T-cell (primary cell): ENCODE results near the gene BCAS3. TPM values are rescaled to one million over a fixed set of nuclear protein-coding genes. Genes with fewer than 3 reads are reported as not detected.

Source experiments
- ATAC-seq, 4 experiments: fragments of 200-7000 bp in 3 of 4; fragments of 150-1000 bp in 1 of 4; cut with Tn5 transposase; replicated peaks in 1 of 4; 1 replicate in 3 of 4; 2 replicates in 1 of 4; pipeline ENCODE4 v1.10.0; 2021; ENCODE audit warnings: moderate library complexity in 3 of 4, mild to moderate bottlenecking in 2 of 4, moderate number of reproducible peaks in 1 of 4
- CTCF ChIA-PET, 2 donors: fragments of 300-600 bp; sonication (Branson Sonifier 250); formaldehyde crosslinking; loops; one replicate each; lab custom pipeline; 2022; ENCODE audit warnings: antibody characterized with exemption in 2 of 2; lab: Charles Lee
- POLR2A ChIA-PET, 2 donors: fragments of 300-600 bp; sonication (Branson Sonifier 250); formaldehyde crosslinking; loops; one replicate each; lab custom pipeline; 2022; ENCODE audit warnings: antibody characterized with exemption in 2 of 2; lab: Charles Lee
- DNase-seq, 35 experiments: peaks; one replicate each; pipeline versions ENCODE4 v3.0.0 to v3.0.0-alpha.2; 2013 to 2023
- H3K27ac ChIP-seq: one replicate; pipeline ENCODE4 v1.5.1; 2013; ENCODE audit warnings: low read length
- H3K27me3 ChIP-seq, 2 experiments: replicated peaks in 1 of 2; 1 replicate in 1 of 2; 2 replicates in 1 of 2; pipeline versions ENCODE4 v1.6.1 to v1.7.0; 2013; ENCODE audit warnings: low read length in 1 of 2, mixed read lengths in 1 of 2; ENCODE audit not compliant: control insufficient read depth in 2 of 2, insufficient read depth in 2 of 2; ENCODE audit errors: extremely low read depth in 1 of 2
- H3K36me3 ChIP-seq, 2 donors: 1 replicate in 1 of 2; 2 replicates in 1 of 2; pipeline versions ENCODE4 v1.6.1 to v1.7.0; 2013; ENCODE audit warnings: low read length in 1 of 2; ENCODE audit not compliant: control insufficient read depth in 2 of 2, insufficient read depth in 1 of 2; ENCODE audit errors: extremely low read depth in 1 of 2
- H3K4me1 ChIP-seq, 2 experiments: 1 replicate in 1 of 2; 2 replicates in 1 of 2; pipeline versions ENCODE4 v1.6.1 to v1.7.0; 2013; ENCODE audit warnings: low read length in 2 of 2, mixed read lengths in 1 of 2; ENCODE audit not compliant: insufficient read depth in 2 of 2, control insufficient read depth in 1 of 2; ENCODE audit errors: extremely low read depth in 1 of 2
- H3K4me3 ChIP-seq, 2 donors: 1 replicate in 1 of 2; 2 replicates in 1 of 2; pipeline versions ENCODE4 v1.5.1 to v1.7.0; 2013; ENCODE audit warnings: mild to moderate bottlenecking in 2 of 2, low read length in 1 of 2, moderate library complexity in 1 of 2; ENCODE audit not compliant: control insufficient read depth in 1 of 2; ENCODE audit errors: extremely low read depth in 1 of 2
- H3K9me3 ChIP-seq: 2 replicates; pipeline ENCODE4 v1.7.0; 2013
- H3K27ac Mint-ChIP-seq, 2 donors: one replicate each; pipeline ENCODE4 v1.8.0; 2020 to 2021; ENCODE audit warnings: mild to moderate bottlenecking in 2 of 2, mixed read lengths in 2 of 2
- H3K27me3 Mint-ChIP-seq, 2 donors: one replicate each; pipeline ENCODE4 v1.8.0; 2021 to 2022; ENCODE audit warnings: mixed read lengths in 2 of 2
- H3K36me3 Mint-ChIP-seq: one replicate; pipeline ENCODE4 v1.8.0; 2021; ENCODE audit warnings: mixed read lengths
- H3K4me1 Mint-ChIP-seq, 3 donors: one replicate each; pipeline ENCODE4 v1.8.0; 2020 to 2022; ENCODE audit warnings: mixed read lengths in 3 of 3, mild to moderate bottlenecking in 1 of 3
- H3K4me3 Mint-ChIP-seq, 3 donors: one replicate each; pipeline ENCODE4 v1.8.0; 2020 to 2022; ENCODE audit warnings: mild to moderate bottlenecking in 3 of 3, mixed read lengths in 3 of 3, moderate library complexity in 3 of 3
- H3K9me3 Mint-ChIP-seq, 3 donors: one replicate each; pipeline ENCODE4 v1.8.0; 2020 to 2022; ENCODE audit warnings: mixed read lengths in 3 of 3
- WGBS: methylation state at CpG from one replicate; pipeline ENCODE4 v1.1.5; 2013; ENCODE audit warnings: missing lambda C conversion rate; ENCODE audit not compliant: insufficient coverage; 5-methylcytosine and 5-hydroxymethylcytosine counted together
- total RNA-seq, 35 experiments: library from RNA in 6 of 35; stranded (reverse) in 6 of 35; fragments of 120-200 nt in 1 of 35; gene quantifications; one replicate each; pipeline versions ENCODE4 v1.2.1 to v1.2.4 and lab custom pipeline; 2013 to 2026

Gene BCAS3
- total RNA-seq, 5 donors from 2014 or later (not counting 1 experiment from before 2014, with no cell fraction given), result 33.8 to 57.8 (median 38.1) TPM

DNA sequence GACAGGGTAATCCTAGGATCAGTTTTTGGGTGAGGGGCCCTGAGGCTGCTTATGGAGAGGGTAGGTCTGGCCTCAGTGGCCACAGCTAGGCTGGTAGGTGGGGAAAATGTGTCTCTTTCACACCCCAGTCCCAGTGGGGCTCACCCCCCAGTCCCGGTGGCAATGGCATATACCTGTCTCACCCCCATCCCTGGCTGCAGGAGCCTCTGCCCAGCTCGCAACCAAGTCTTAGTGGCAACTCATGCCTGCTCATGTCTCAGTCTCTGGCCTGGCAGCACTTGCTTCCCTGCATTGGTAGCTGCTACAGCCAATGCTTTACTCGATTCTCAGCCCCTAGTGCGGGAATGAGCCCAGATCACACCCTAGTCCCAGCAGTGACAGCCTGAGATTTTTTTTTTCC, 221.5 kb downstream of the BCAS3 start:
- H3K4me1 Mint-ChIP-seq, result peaks cover 0 to 1% (median 0%) of the 10 kb centered on the region in 3 donors
- Histone ChIP-seq H3K4me1 (no peaks in the 10 kb centered on the region), H3K9me3 (no peaks in the 10 kb centered on the region), H3K27ac (no peak overlapping the region), H3K27me3 (no peaks in the 10 kb centered on the region), H3K36me3 (no peaks in the 10 kb centered on the region), H3K4me3 (no peak overlapping the region)
- WGBS, result 92% methylated on average over 4 of the region's 4 CpGs
- H3K27ac Mint-ChIP-seq, result no peak overlapping the region
- no peak for ATAC-seq
- H3K36me3 Mint-ChIP-seq, result peaks cover 45% of the 10 kb centered on the region
- H3K27me3 Mint-ChIP-seq, result no peaks in the 10 kb centered on the region
- peaks cover 7 to 29% (median 20%) of the 10 kb centered on the region in 3 donors for H3K9me3 Mint-ChIP-seq
- CTCF ChIA-PET, result no interaction called here
- POLR2A ChIA-PET, result no interaction called here
- no peak overlapping the region for H3K4me3 Mint-ChIP-seq
- no peak for DNase-seq

- Histone ChIP-seq H3K4me3 (no peak overlapping the region), H3K27me3 (no peaks in the 10 kb centered on the region), H3K4me1 (no peaks in the 10 kb centered on the region), H3K9me3 (no peaks in the 10 kb centered on the region), H3K36me3 (no peaks in the 10 kb centered on the region), H3K27ac (no peak overlapping the region)
- Mint-ChIP-seq H3K4me3 (no peak overlapping the region), H3K27me3 (no peaks in the 10 kb centered on the region), H3K36me3 (peaks cover 40% of the 10 kb centered on the region), H3K9me3 (peaks cover 7 to 18% (median 10%) of the 10 kb centered on the region in 3 donors), H3K27ac (no peak overlapping the region), H3K4me1 (peaks cover 0 to 1% (median 0%) of the 10 kb centered on the region in 3 donors)
- POLR2A ChIA-PET, result no interaction called here
- no peak for ATAC-seq
- DNase-seq, result no peak
- WGBS, result 100% methylated on average over 1 of the region's 3 CpGs
- CTCF ChIA-PET, result no interaction called here
Observed at GRCh38 chr17:60900688-60901087, 223.0 kb downstream of the BCAS3 start.

GRCh38 chr17:60901242-60901641, 223.6 kb downstream of the BCAS3 start:
- POLR2A ChIA-PET, result no interaction called here
- Histone ChIP-seq H3K27ac (no peak overlapping the region), H3K9me3 (no peaks in the 10 kb centered on the region), H3K27me3 (no peaks in the 10 kb centered on the region), H3K36me3 (no peaks in the 10 kb centered on the region), H3K4me3 (no peak overlapping the region), H3K4me1 (no peaks in the 10 kb centered on the region)
- Mint-ChIP-seq H3K9me3 (peaks cover 7 to 16% (median 10%) of the 10 kb centered on the region in 3 donors), H3K36me3 (peaks cover 39% of the 10 kb centered on the region), H3K27me3 (no peaks in the 10 kb centered on the region), H3K4me3 (no peak overlapping the region), H3K27ac (no peak overlapping the region), H3K4me1 (peaks cover 0 to 1% (median 0%) of the 10 kb centered on the region in 3 donors)
- CTCF ChIA-PET, result no interaction called here
- DNase-seq (no peak), ATAC-seq (no peak)

- no CpG with 5 or more reads among the region's 2 CpGs for WGBS
- peaks cover 35% of the 10 kb centered on the region for H3K36me3 Mint-ChIP-seq
- Histone ChIP-seq H3K9me3 (no peaks in the 10 kb centered on the region), H3K4me3 (no peak overlapping the region), H3K36me3 (no peaks in the 10 kb centered on the region), H3K4me1 (no peaks in the 10 kb centered on the region), H3K27ac (no peak overlapping the region), H3K27me3 (no peaks in the 10 kb centered on the region)
- H3K27me3 Mint-ChIP-seq, result no peaks in the 10 kb centered on the region
- H3K4me1 Mint-ChIP-seq, result peaks cover 0 to 1% (median 0%) of the 10 kb centered on the region in 3 donors
- ChIA-PET CTCF (no interaction called here), POLR2A (no interaction called here)
- no peak overlapping the region for H3K4me3 Mint-ChIP-seq
- H3K9me3 Mint-ChIP-seq, result peaks cover 5 to 11% (median 6%) of the 10 kb centered on the region in 3 donors
- DNase-seq, result no peak
- H3K27ac Mint-ChIP-seq, result no peak overlapping the region
- ATAC-seq, result no peak
Observed at GRCh38 chr17:60901806-60902205, 224.2 kb downstream of the BCAS3 start.

GRCh38 chr17:60902399-60902798, 224.7 kb downstream of the BCAS3 start:
- H3K4me3 Mint-ChIP-seq, result no peak overlapping the region
- H3K27me3 Mint-ChIP-seq, result no peaks in the 10 kb centered on the region
- H3K36me3 ChIP-seq, result no peaks in the 10 kb centered on the region
- no peak for DNase-seq
- POLR2A ChIA-PET, result no interaction called here
- H3K4me1 Mint-ChIP-seq, result peaks cover 0 to 1% (median 0%) of the 10 kb centered on the region in 3 donors
- H3K27ac Mint-ChIP-seq, result no peak overlapping the region
- no peak overlapping the region for H3K4me3 ChIP-seq
- peaks cover 32% of the 10 kb centered on the region for H3K36me3 Mint-ChIP-seq
- CTCF ChIA-PET, result no interaction called here
- no peak overlapping the region for H3K27ac ChIP-seq
- H3K9me3 ChIP-seq, result no peaks in the 10 kb centered on the region
- peaks cover 0 to 5% (median 0%) of the 10 kb centered on the region in 3 donors for H3K9me3 Mint-ChIP-seq
- ATAC-seq, result no peak
- no peaks in the 10 kb centered on the region for H3K27me3 ChIP-seq
- no CpG with 5 or more reads among the region's 7 CpGs for WGBS
- no peaks in the 10 kb centered on the region for H3K4me1 ChIP-seq

GRCh38 chr17:60904582-60904981, 226.9 kb downstream of the BCAS3 start:
- no peaks in the 10 kb centered on the region for H3K9me3 ChIP-seq
- no peak overlapping the region for H3K4me3 ChIP-seq
- CTCF ChIA-PET, result no interaction called here
- H3K36me3 ChIP-seq, result no peaks in the 10 kb centered on the region
- WGBS, result no CpG with 5 or more reads among the region's 2 CpGs
- H3K4me3 Mint-ChIP-seq, result no peak overlapping the region
- ATAC-seq, result no peak
- no peak for DNase-seq
- POLR2A ChIA-PET, result no interaction called here
- peaks cover 25% of the 10 kb centered on the region for H3K36me3 Mint-ChIP-seq
- H3K4me1 ChIP-seq, result no peaks in the 10 kb centered on the region
- H3K4me1 Mint-ChIP-seq, result peaks cover 0 to 1% (median 0%) of the 10 kb centered on the region in 3 donors
- H3K27ac ChIP-seq, result no peak overlapping the region
- H3K27me3 Mint-ChIP-seq, result no peaks in the 10 kb centered on the region
- no peak overlapping the region for H3K27ac Mint-ChIP-seq
- H3K9me3 Mint-ChIP-seq, result no peaks in the 10 kb centered on the region
- H3K27me3 ChIP-seq, result no peaks in the 10 kb centered on the region

GRCh38 chr17:60905709-60906108, 228.1 kb downstream of the BCAS3 start:
- H3K4me3 Mint-ChIP-seq, result no peak overlapping the region
- WGBS, result 100% methylated on average over 1 of the region's 3 CpGs
- ATAC-seq (no peak), DNase-seq (no peak)
- no peaks in the 10 kb centered on the region for H3K27me3 Mint-ChIP-seq
- no peaks in the 10 kb centered on the region for H3K9me3 Mint-ChIP-seq
- Histone ChIP-seq H3K27ac (no peak overlapping the region), H3K4me1 (no peaks in the 10 kb centered on the region), H3K36me3 (no peaks in the 10 kb centered on the region), H3K27me3 (no peaks in the 10 kb centered on the region), H3K9me3 (no peaks in the 10 kb centered on the region), H3K4me3 (no peak overlapping the region)
- no peaks in the 10 kb centered on the region for H3K4me1 Mint-ChIP-seq
- H3K36me3 Mint-ChIP-seq, result peaks cover 26% of the 10 kb centered on the region
- ChIA-PET CTCF (no interaction called here), POLR2A (no interaction called here)
- no peak overlapping the region for H3K27ac Mint-ChIP-seq
